Panc1 (cell line): ENCODE measurements around the gene PROCR. TPM values are rescaled to one million over a fixed set of nuclear protein-coding genes. Genes with fewer than 3 reads are reported as not detected.
"Not testable (repeated sequence)": the region's sequence is repeated elsewhere in the genome, so short reads cannot be mapped to it uniquely, and the experiment has no call there.

Experiments
- ATAC-seq: fragments of 200-7000 bp; cut with Tn5 transposase; 2 replicates; pipeline ENCODE4 v1.9.1; 2020; ENCODE audit warnings: mild to moderate bottlenecking, moderate library complexity
- BruUV-seq: library from RNA; stranded (reverse); fragments of 400-500 nt; replicated peaks from 2 replicates; lab custom pipeline; 2021; lab: Mats Ljungman, UMichigan
- CTCF ChIA-PET: fragments of 300-600 bp; sonication (Branson Sonifier 250); formaldehyde crosslinking; loops from one replicate; lab custom pipeline; 2022; ENCODE audit warnings: antibody characterized with exemption; lab: Charles Lee
- POLR2A ChIA-PET: fragments of 300-600 bp; sonication (Branson Sonifier 250); formaldehyde crosslinking; loops from one replicate; lab custom pipeline; 2022; ENCODE audit warnings: antibody characterized with exemption; lab: Charles Lee
- DNase-seq: peaks from one replicate; pipeline ENCODE4 v3.0.0-alpha.2; 2010; ENCODE audit warnings: low read depth, low spot score
- H3K27ac ChIP-seq: 2 replicates; pipeline ENCODE4 v1.5.1; 2011; ENCODE audit warnings: mild to moderate bottlenecking, low read length, inconsistent platforms
- H3K27me3 ChIP-seq: fragments of 200-500 bp; sonication (Bioruptor generic); 2 replicates; pipeline ENCODE4 v1.6.0; 2014; ENCODE audit warnings: low read length, inconsistent platforms; ENCODE audit not compliant: control insufficient read depth, insufficient read depth
- H3K36me3 ChIP-seq: fragments of 200-500 bp; sonication (Bioruptor generic); 2 replicates; pipeline ENCODE4 v1.5.1; 2014; ENCODE audit warnings: inconsistent platforms, mild to moderate bottlenecking, low read length, moderate library complexity; ENCODE audit not compliant: control insufficient read depth, insufficient read depth
- H3K4me1 ChIP-seq: 2 replicates; pipeline ENCODE4 v1.5.1; 2011; ENCODE audit warnings: inconsistent platforms, mild to moderate bottlenecking, low read length, moderate library complexity; ENCODE audit not compliant: control insufficient read depth, insufficient read depth
- H3K4me3 ChIP-seq, 2 experiments: 2 replicates each; pipeline ENCODE4 v1.5.1; 2011 to 2012; ENCODE audit warnings: low read depth in 2 of 2, low read length in 2 of 2, mild to moderate bottlenecking in 2 of 2, inconsistent platforms in 1 of 2, moderate library complexity in 1 of 2
- H3K9me3 ChIP-seq: fragments of 200-500 bp; sonication (Bioruptor generic); 2 replicates; pipeline ENCODE4 v1.5.1; 2014; ENCODE audit warnings: low read depth, mild to moderate bottlenecking, inconsistent platforms, low read length, moderate library complexity; ENCODE audit not compliant: control insufficient read depth, insufficient read depth
- POLR2AphosphoS5 ChIP-seq: IDR thresholded peaks from 2 replicates; pipeline ENCODE4 v1.6.1; 2012; ENCODE audit warnings: mild to moderate bottlenecking, low read depth, low read length, moderate library complexity
- REST ChIP-seq, 2 experiments: IDR thresholded peaks; 2 replicates each; pipeline ENCODE4 v1.6.1; 2011 to 2012; ENCODE audit warnings: low read depth in 2 of 2, control low read depth in 1 of 2, low read length in 1 of 2, mild to moderate bottlenecking in 1 of 2, moderate library complexity in 1 of 2; ENCODE audit not compliant: insufficient read depth in 1 of 2
- SIN3A ChIP-seq: IDR thresholded peaks from 2 replicates; pipeline ENCODE4 v1.6.1; 2012; ENCODE audit warnings: low read depth, mild to moderate bottlenecking, low read length, moderate library complexity, borderline replicate concordance; ENCODE audit not compliant: insufficient read depth
- TCF7L2 ChIP-seq: IDR thresholded peaks from 2 replicates; pipeline ENCODE4 v1.6.1; 2011; ENCODE audit warnings: mild to moderate bottlenecking, low read depth, low read length, inconsistent platforms
- in situ Hi-C: cut with HindIII; loops from 2 replicates; pipeline ENCODE4 v1.10.0; 2016; ENCODE audit warnings: low sequenced_read_pairs, low pct_unique_long_range_greater_than_20kb
- intact Hi-C: fragments of 100-400 bp; cut with micrococcal nuclease; formaldehyde crosslinking; loops from one replicate; pipeline ENCODE4 v1.10.0; 2022; ENCODE audit not compliant: unreplicated experiment
- total RNA-seq: library from RNA; stranded (reverse); gene quantifications from one replicate; pipeline ENCODE4 v1.2.1, GENCODE V29; 2021; ENCODE audit not compliant: unreplicated experiment
- TF ChIP-seq, protein P1 (sequence below): fragments of 450-650 bp; IDR thresholded peaks from 2 replicates; pipeline ENCODE4 v1.5.1; 2017; ENCODE audit warnings: mild to moderate bottlenecking

Gene PROCR
- total RNA-seq, 1 experiment from 2014 or later = 38.0 TPM

- in situ Hi-C loops = no loop called here
- TF ChIP-seq SIN3A = no peak
- no peak for TF ChIP-seq POLR2AphosphoS5
- TF ChIP-seq, protein P1, sequence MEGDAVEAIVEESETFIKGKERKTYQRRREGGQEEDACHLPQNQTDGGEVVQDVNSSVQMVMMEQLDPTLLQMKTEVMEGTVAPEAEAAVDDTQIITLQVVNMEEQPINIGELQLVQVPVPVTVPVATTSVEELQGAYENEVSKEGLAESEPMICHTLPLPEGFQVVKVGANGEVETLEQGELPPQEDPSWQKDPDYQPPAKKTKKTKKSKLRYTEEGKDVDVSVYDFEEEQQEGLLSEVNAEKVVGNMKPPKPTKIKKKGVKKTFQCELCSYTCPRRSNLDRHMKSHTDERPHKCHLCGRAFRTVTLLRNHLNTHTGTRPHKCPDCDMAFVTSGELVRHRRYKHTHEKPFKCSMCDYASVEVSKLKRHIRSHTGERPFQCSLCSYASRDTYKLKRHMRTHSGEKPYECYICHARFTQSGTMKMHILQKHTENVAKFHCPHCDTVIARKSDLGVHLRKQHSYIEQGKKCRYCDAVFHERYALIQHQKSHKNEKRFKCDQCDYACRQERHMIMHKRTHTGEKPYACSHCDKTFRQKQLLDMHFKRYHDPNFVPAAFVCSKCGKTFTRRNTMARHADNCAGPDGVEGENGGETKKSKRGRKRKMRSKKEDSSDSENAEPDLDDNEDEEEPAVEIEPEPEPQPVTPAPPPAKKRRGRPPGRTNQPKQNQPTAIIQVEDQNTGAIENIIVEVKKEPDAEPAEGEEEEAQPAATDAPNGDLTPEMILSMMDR = no peak
- no peak for TF ChIP-seq TCF7L2
- TF ChIP-seq REST (IDR thresholded peaks at IDR 0.05; ENCODE audit: insufficient read depth in 1 of 2, low read depth in 2 of 2, low read length in 1 of 2) = no peak
- H3K27me3 ChIP-seq = no peaks in the 10 kb centered on the region
- BruUV-seq = no TSS peak
- ATAC-seq (no peak), DNase-seq (no peak)
- H3K36me3 ChIP-seq = no peaks in the 10 kb centered on the region
- intact Hi-C loops = no loop called here
- no peak overlapping the region for H3K4me3 ChIP-seq
- no peak overlapping the region for H3K27ac ChIP-seq
- ChIA-PET CTCF (no interaction called here), POLR2A (no interaction called here)
- no peaks in the 10 kb centered on the region for H3K4me1 ChIP-seq
- H3K9me3 ChIP-seq = peaks cover 9% of the 10 kb centered on the region; the same call in 1 of the 2 replicates
Observed at GRCh38 chr20:35192118-35192872, 20.4 kb downstream of the PROCR start.

DNA sequence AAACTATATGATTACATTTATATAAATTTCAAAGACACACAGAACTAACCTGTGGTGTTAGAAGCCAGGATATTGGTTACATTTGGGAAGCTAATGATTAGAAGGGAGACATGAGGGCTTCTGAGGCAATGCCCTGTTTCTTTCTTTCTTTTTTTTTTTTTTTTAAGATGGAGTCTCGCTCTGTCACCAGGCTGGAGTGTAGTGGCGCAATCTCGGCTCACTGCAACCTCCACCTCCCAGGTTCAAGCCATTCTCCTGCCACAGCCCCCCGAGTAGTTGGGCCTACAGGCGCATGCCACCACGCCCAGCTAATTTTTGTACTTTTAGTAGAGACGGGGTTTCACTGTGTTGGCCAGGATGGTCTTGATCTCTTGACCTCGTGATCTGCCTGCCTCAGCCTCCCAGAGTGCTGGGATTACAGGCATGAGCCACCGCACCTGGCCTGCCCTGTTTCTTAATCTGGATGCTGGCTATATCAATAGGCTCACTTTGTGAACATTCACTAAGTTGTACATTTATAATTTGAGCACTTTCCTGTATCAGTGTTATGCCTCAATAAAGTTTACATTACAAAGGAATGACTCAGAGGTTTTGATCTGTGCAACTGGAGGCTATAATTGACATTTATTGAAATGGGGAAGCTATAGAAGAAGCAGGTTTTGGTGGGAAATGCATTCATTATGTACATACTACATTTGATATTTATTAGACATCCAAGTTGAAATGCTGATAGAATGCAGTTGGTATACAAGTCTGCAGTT, 21.3 kb downstream of the PROCR start:
- H3K36me3 ChIP-seq, BruUV-seq, H3K4me1 ChIP-seq, CTCF ChIA-PET, H3K4me3 ChIP-seq, ATAC-seq, H3K9me3 ChIP-seq, in situ Hi-C loops, H3K27me3 ChIP-seq, H3K27ac ChIP-seq, intact Hi-C loops, DNase-seq: not testable (repeated sequence)
- POLR2A ChIA-PET = interaction anchor here (0.5 to 0.6 kb wide), 2 partner anchors 23 to 1555 kb away, joined by 3 to 4 read pairs; no protein-coding TSS in a partner anchor
